Measurements from ENCODE around the gene AFTPH.
A peak's percentile ranks its signal among the peaks of the same experiment; 100 is the strongest.

DNA sequence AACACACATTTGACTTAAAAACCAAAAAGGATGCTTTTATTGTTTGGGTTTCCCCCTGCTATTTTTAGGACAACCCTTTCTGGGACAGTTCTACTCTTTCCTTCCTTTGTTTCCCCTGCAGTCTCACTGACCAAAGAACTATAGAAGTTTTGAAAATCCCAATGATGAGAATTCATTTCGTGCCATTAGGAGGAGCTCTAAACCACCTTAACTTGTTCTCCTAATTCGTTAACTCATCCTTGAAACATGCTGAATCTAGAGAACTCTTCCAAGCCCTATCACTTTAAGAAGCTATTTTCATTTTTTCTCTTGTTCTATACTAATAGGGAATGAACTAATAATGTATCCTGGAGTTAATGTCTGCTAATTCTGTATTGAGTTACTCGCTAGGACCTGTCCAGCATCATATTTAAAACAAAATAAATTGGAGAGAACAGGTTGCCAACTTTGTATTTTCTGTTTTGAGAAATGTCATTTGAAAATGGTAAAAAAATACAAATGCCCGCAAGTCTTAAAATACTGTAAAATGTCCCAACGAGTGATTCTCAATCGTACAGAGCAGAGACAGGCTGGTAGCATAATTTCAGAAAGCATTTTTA lies 62.9 kb downstream of the AFTPH start:
- TF ChIP-seq, protein P1, sequence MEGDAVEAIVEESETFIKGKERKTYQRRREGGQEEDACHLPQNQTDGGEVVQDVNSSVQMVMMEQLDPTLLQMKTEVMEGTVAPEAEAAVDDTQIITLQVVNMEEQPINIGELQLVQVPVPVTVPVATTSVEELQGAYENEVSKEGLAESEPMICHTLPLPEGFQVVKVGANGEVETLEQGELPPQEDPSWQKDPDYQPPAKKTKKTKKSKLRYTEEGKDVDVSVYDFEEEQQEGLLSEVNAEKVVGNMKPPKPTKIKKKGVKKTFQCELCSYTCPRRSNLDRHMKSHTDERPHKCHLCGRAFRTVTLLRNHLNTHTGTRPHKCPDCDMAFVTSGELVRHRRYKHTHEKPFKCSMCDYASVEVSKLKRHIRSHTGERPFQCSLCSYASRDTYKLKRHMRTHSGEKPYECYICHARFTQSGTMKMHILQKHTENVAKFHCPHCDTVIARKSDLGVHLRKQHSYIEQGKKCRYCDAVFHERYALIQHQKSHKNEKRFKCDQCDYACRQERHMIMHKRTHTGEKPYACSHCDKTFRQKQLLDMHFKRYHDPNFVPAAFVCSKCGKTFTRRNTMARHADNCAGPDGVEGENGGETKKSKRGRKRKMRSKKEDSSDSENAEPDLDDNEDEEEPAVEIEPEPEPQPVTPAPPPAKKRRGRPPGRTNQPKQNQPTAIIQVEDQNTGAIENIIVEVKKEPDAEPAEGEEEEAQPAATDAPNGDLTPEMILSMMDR (conservative IDR thresholded peaks at IDR 0.05): peak; percentile 64
- no peak for TF ChIP-seq ZFX (IDR thresholded peaks at IDR 0.05)

Measured in C4-2B (cell line).